GM18873 (cell line): Measurements from ENCODE around the gene TTYH1.

Experiments used
- ATAC-seq: cut with Tn5 transposase; IDR thresholded peaks from one replicate; pipeline ENCODE4 v1.9.1; 2021; ENCODE audit warnings: mild to moderate bottlenecking, moderate library complexity, moderate number of reproducible peaks; ENCODE audit not compliant: unreplicated experiment, low FRiP score

The TTYH1 gene

DNA sequence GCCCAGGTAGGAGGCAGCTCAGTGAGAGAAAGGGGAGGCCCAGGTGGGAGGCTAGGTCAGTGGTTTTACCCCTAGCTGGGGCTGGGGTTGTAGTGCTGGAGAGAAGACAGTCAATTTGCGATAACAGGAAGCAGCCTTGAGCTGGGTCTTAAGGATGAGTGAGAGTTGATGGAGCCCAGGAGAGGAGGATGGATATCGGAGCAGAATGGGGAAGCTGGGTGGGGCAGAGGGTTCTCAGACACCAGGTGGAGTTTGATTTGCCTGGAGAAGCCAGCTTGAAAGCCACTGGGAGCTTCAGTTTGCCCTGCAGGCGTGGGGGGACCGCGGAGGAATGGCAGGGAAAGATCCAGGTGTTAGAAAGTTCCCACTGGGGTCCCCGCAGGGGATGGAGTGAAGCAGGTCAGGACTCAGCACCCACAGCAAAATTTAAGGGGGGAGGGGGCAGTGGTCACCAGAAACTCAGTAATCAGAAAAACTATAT is 58.7 kb downstream of the TTYH1 start:
- no peak for ATAC-seq

DNA sequence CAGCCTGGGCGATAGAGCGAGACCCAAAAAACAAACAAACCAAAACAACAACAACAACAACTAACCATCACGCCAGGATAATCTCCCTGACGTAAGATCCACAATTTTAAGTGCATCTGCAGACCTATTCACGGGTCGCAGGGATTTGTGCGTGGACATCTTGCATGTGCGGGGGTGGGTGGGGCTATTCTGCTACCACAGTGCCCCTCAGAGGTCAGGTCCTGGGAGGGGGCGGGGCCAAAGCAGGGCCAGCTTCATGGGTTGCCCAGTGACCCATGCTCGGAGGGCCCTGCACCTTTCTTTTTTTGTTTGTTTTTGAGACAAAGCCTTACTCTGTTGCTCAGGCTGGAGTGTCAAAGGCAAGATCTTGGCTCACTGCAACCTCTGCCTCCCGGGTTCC is 60.4 kb downstream of the TTYH1 start:
- no peak for ATAC-seq

DNA sequence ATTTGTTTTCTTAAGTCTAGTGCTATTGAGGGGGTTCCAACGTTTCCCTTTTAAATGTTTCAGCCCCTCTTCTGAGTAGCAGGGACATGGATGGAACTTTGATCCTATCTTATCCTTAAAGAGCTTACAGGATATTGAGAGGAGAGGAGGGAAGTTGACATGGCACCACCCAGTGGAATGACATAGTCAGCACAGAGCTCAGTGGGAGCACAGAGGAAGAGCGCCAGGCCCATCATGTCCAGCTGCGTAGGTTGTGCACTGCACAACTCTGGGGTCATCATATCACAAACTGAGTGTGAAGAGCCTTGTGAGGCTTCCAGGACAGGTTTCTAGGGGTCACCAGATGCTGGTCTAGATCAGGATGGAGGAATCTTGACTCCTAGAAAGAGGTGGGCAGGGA is 62.4 kb downstream of the TTYH1 start:
- no peak for ATAC-seq

DNA sequence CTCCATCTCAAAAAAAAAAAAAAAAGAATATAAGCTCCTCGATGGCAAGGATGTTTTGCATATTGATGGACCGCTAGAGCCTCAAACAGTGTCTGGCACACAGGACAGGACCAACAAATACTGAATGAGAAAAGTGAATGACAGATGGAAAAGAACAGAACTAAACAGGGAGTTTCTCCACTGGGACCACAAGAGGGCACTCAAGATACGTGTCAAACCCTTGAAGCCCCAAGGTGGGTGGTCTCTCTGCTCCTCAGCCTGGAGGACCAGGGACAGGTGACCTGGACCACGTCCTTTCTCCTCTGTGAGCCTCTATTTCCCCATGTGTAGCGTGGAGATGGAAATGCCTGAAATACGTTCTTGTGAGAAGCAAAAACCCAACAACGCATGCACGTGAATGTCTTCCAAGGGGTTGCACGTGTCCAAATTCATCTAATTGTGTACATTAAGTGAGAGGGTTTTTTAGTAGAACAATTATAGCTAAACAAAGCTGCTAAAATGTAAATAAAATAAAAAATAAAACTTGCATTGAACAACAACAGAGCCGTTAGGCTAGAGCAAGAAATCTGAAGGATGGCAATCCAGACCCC is 63.5 kb downstream of the TTYH1 start:
- ATAC-seq = no peak

DNA sequence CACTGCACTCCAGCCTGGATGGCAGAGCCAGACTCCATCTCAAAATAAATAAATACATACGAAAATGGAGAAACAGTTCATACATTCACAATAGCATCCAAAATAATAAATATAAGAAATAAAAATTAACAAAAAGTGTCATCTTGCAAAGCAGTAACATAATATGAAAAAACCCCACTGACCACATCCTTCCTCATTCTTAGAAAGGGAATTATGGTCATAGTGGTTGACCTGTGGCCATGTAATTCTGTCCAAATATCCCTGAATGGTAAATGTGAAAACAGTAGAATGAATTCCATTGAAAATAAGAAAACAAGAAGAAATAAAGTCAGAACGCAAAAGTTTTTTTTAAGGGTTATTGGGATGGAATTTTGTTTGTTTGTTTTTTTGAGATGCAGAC is 64.8 kb downstream of the TTYH1 start:
- no peak for ATAC-seq

DNA sequence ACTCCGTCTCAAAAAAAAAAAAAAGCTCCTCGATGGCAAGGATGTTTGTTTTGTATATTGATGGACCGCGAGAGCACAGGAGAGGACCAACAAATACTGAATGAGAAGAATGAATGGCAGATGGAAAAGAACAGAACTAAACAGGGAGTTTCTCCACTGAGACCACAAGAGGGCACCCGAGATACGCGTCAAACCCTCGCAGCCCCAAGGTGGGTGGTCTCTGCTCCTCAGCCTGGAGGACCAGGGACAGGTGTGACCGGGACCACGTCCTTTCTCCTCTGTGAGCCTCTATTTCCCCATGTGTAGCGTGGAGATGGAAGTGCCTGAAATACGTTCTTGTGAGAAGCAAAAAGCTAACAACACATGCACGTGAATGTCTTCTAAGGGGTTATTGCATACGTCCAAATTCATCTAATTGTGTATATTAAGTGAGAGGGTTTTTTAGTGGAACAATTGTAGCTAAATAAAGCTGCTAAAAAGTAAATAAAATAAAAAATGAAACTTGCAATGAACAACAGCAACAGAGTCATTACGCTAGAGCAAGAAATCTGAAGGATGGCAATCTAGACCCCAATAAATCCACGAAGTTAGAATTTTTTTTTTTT is 66.2 kb downstream of the TTYH1 start:
- ATAC-seq = no peak

DNA sequence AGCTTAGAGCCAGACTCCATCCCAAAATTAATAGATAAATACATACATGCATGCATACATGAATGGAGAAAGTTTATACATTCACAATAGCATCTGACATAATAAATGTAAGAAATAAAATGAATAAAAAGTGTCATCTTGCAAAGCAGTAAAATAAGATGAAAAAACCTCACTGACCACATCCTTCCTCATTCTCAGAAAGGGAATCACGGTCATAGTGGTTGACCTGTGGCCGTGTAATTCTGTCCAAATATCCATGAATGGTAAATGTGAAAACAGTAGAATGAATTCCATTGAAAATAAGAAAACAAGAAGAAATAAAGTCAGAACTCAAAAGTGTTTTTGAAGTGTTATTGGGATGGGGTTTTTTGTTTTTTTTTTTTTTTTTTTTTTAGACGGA is 67.6 kb downstream of the TTYH1 start:
- no peak for ATAC-seq

DNA sequence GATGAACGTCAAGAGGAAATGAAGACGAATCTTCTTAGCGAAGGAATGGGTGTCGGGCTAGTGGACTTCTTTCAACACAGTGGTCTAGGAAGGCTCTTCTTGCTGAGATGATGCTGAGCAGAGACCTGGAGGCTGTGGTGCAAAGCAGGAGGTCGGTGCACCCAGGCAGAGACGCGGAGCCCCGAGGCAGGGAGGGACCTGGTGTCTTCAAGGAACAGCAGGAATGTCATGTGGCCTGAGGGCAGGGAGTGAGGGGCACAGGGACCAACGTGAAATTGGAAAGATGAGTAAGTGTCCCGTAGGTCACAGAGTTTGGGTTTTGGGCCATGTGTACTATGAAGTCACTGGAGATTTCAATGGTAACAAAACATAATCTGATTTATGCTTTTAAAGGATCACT is 69.2 kb downstream of the TTYH1 start:
- ATAC-seq = no peak

DNA sequence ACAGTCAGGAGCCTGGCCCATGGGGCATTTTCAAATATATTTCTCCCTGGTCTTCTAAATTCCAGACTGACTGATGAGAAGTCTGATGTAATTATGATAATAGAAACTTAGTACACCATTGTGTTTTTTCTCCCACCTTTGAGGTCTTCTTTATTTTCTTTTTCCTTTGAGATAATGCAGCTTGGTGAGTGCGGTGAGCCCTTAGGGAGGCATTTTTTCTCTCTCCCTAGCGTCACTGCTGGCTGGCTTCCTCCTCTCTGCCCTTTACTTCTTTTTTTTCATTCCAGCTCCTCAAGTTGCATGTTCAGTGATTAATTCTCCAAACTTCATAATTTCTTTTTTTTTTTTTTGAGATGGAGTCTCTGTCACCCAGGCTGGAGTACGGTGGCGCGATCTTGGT is 70.6 kb downstream of the TTYH1 start:
- ATAC-seq = no peak
